ENCODE results near the gene FEV.
A peak's percentile ranks its signal among the peaks of the same experiment; 100 is the strongest.

The FEV gene

GRCh38 chr2:218988650-218989049, 3.7 kb upstream of the FEV start:
- Histone ChIP-seq H3K4me1 (ENCODE audit: control insufficient read depth, insufficient read depth, low read length) (no peaks in the 10 kb centered on the region), H3K4me3 (ENCODE audit: low read depth, low read length) (no peak overlapping the region), H3K27me3 (ENCODE audit: control insufficient read depth, insufficient read depth, low read length) (peaks cover 96% of the 10 kb centered on the region), H3K9ac (ENCODE audit: low read depth, low read length) (no peak overlapping the region), H3K36me3 (ENCODE audit: control insufficient read depth, insufficient read depth, low read length) (no peaks in the 10 kb centered on the region), H3K9me3 (ENCODE audit: control insufficient read depth, insufficient read depth, low read length) (no peaks in the 10 kb centered on the region)

GRCh38 chr2:218988164-218988563, 3.2 kb upstream of the FEV start:
- Histone ChIP-seq H3K4me1 (ENCODE audit: control insufficient read depth, insufficient read depth, low read length) (no peaks in the 10 kb centered on the region), H3K9ac (ENCODE audit: low read depth, low read length) (no peak overlapping the region), H3K4me3 (ENCODE audit: low read depth, low read length) (peak overlapping the region; percentile 4), H3K27me3 (ENCODE audit: control insufficient read depth, insufficient read depth, low read length) (peaks cover 96% of the 10 kb centered on the region), H3K36me3 (ENCODE audit: control insufficient read depth, insufficient read depth, low read length) (no peaks in the 10 kb centered on the region), H3K9me3 (ENCODE audit: control insufficient read depth, insufficient read depth, low read length) (no peaks in the 10 kb centered on the region)

GRCh38 chr2:218986148-218986761, 1.3 kb upstream of the FEV start:
- Histone ChIP-seq H3K27me3 (ENCODE audit: control insufficient read depth, insufficient read depth, low read length) (peaks cover 94% of the 10 kb centered on the region), H3K4me1 (ENCODE audit: control insufficient read depth, insufficient read depth, low read length) (no peaks in the 10 kb centered on the region), H3K4me3 (ENCODE audit: low read depth, low read length) (peak overlapping the region; percentile 22), H3K9me3 (ENCODE audit: control insufficient read depth, insufficient read depth, low read length) (no peaks in the 10 kb centered on the region), H3K9ac (ENCODE audit: low read depth, low read length) (no peak overlapping the region), H3K36me3 (ENCODE audit: control insufficient read depth, insufficient read depth, low read length) (no peaks in the 10 kb centered on the region)

GRCh38 chr2:218985325-218986091, 524 bp upstream of the FEV start:
- H3K9ac ChIP-seq (ENCODE audit: low read depth, low read length), result no peak overlapping the region
- H3K27me3 ChIP-seq (ENCODE audit: control insufficient read depth, insufficient read depth, low read length), result peaks cover 93% of the 10 kb centered on the region

GRCh38 chr2:218984239-218985020, 554 bp downstream of the FEV start:
- Histone ChIP-seq H3K27me3 (ENCODE audit: control insufficient read depth, insufficient read depth, low read length) (peaks cover 90% of the 10 kb centered on the region), H3K9ac (ENCODE audit: low read depth, low read length) (no peak overlapping the region), H3K9me3 (ENCODE audit: control insufficient read depth, insufficient read depth, low read length) (no peaks in the 10 kb centered on the region), H3K36me3 (ENCODE audit: control insufficient read depth, insufficient read depth, low read length) (no peaks in the 10 kb centered on the region), H3K4me3 (ENCODE audit: low read depth, low read length) (peak overlapping the region; percentile 12), H3K4me1 (ENCODE audit: control insufficient read depth, insufficient read depth, low read length) (peaks cover 3% of the 10 kb centered on the region)

More at GRCh38 chr2:218985325-218986091, 524 bp upstream of the FEV start:
- Histone ChIP-seq H3K4me3 (ENCODE audit: low read depth, low read length) (peak overlapping the region; percentile 30), H3K36me3 (ENCODE audit: control insufficient read depth, insufficient read depth, low read length) (no peaks in the 10 kb centered on the region), H3K4me1 (ENCODE audit: control insufficient read depth, insufficient read depth, low read length) (peaks cover 3% of the 10 kb centered on the region), H3K9me3 (ENCODE audit: control insufficient read depth, insufficient read depth, low read length) (no peaks in the 10 kb centered on the region)

GRCh38 chr2:218983934-218984238, 1.1 kb downstream of the FEV start:
- H3K9me3 ChIP-seq (ENCODE audit: control insufficient read depth, insufficient read depth, low read length), result no peaks in the 10 kb centered on the region
- peaks cover 89% of the 10 kb centered on the region for H3K27me3 ChIP-seq (ENCODE audit: control insufficient read depth, insufficient read depth, low read length)
- H3K4me3 ChIP-seq (ENCODE audit: low read depth, low read length), result peak overlapping the region; percentile 12
- peaks cover 3% of the 10 kb centered on the region for H3K4me1 ChIP-seq (ENCODE audit: control insufficient read depth, insufficient read depth, low read length)
- H3K36me3 ChIP-seq (ENCODE audit: control insufficient read depth, insufficient read depth, low read length), result no peaks in the 10 kb centered on the region
- H3K9ac ChIP-seq (ENCODE audit: low read depth, low read length), result no peak overlapping the region

- Histone ChIP-seq H3K27me3 (ENCODE audit: control insufficient read depth, insufficient read depth, low read length) (peaks cover 89% of the 10 kb centered on the region), H3K9ac (ENCODE audit: low read depth, low read length) (no peak overlapping the region), H3K4me3 (ENCODE audit: low read depth, low read length) (peak overlapping the region; percentile 12), H3K4me1 (ENCODE audit: control insufficient read depth, insufficient read depth, low read length) (peaks cover 3% of the 10 kb centered on the region), H3K9me3 (ENCODE audit: control insufficient read depth, insufficient read depth, low read length) (no peaks in the 10 kb centered on the region), H3K36me3 (ENCODE audit: control insufficient read depth, insufficient read depth, low read length) (no peaks in the 10 kb centered on the region)
Observed at GRCh38 chr2:218983263-218983933, 1.6 kb downstream of the FEV start.

GRCh38 chr2:218982586-218983262, 2.3 kb downstream of the FEV start:
- Histone ChIP-seq H3K9ac (ENCODE audit: low read depth, low read length) (no peak overlapping the region), H3K27me3 (ENCODE audit: control insufficient read depth, insufficient read depth, low read length) (peaks cover 89% of the 10 kb centered on the region), H3K9me3 (ENCODE audit: control insufficient read depth, insufficient read depth, low read length) (no peaks in the 10 kb centered on the region), H3K4me1 (ENCODE audit: control insufficient read depth, insufficient read depth, low read length) (peaks cover 3% of the 10 kb centered on the region), H3K36me3 (ENCODE audit: control insufficient read depth, insufficient read depth, low read length) (no peaks in the 10 kb centered on the region), H3K4me3 (ENCODE audit: low read depth, low read length) (peak overlapping the region; percentile 41)

- Histone ChIP-seq H3K4me1 (ENCODE audit: control insufficient read depth, insufficient read depth, low read length) (peaks cover 3% of the 10 kb centered on the region), H3K4me3 (ENCODE audit: low read depth, low read length) (peak overlapping the region; percentile 41), H3K27me3 (ENCODE audit: control insufficient read depth, insufficient read depth, low read length) (peaks cover 89% of the 10 kb centered on the region), H3K9ac (ENCODE audit: low read depth, low read length) (no peak overlapping the region), H3K36me3 (ENCODE audit: control insufficient read depth, insufficient read depth, low read length) (no peaks in the 10 kb centered on the region), H3K9me3 (ENCODE audit: control insufficient read depth, insufficient read depth, low read length) (no peaks in the 10 kb centered on the region)
Observed at GRCh38 chr2:218981881-218982585, 3.0 kb downstream of the FEV start.

GRCh38 chr2:218981390-218981880, 3.5 kb downstream of the FEV start:
- no peaks in the 10 kb centered on the region for H3K9me3 ChIP-seq (ENCODE audit: control insufficient read depth, insufficient read depth, low read length)
- peaks cover 3% of the 10 kb centered on the region for H3K4me1 ChIP-seq (ENCODE audit: control insufficient read depth, insufficient read depth, low read length)
- H3K27me3 ChIP-seq (ENCODE audit: control insufficient read depth, insufficient read depth, low read length), result peaks cover 89% of the 10 kb centered on the region
- H3K36me3 ChIP-seq (ENCODE audit: control insufficient read depth, insufficient read depth, low read length), result no peaks in the 10 kb centered on the region
- H3K9ac ChIP-seq (ENCODE audit: low read depth, low read length), result no peak overlapping the region
- peak overlapping the region; percentile 48 for H3K4me3 ChIP-seq (ENCODE audit: low read depth, low read length)

Measured in iPS-15b (cell line).